Measurements from ENCODE around the gene ARHGAP15. TPM values are rescaled to one million over a fixed set of nuclear protein-coding genes. Genes with fewer than 3 reads are reported as not detected.

Gene ARHGAP15
- total RNA-seq, 1 donor from 2014 or later: 0.51 TPM

DNA sequence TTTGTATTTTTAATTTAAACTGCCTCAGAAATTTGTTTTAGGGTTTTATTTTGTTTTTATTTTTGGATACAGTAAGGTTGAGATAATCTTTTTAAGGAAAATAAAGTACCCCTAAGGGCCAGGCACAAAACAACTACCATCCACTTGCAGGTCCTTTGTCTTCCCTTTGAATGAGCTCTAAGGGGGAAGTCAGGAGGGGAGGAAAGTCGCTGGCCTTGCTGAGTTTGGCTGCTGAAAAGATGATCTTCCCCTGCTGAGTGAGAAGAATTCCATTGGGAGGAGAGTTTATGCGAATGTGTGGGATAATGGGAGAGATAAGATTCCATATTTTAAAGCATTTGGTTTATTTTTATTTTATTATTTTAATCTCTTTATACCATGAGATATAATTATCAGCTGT is 100.7 kb downstream of the ARHGAP15 start:
- no peaks in the 10 kb centered on the region for H3K27me3 Mint-ChIP-seq (ENCODE audit: low read depth)
- peaks cover 2% of the 10 kb centered on the region for H3K36me3 Mint-ChIP-seq
- peaks cover 2% of the 10 kb centered on the region for H3K4me1 Mint-ChIP-seq
- H3K27ac Mint-ChIP-seq: no peak overlapping the region
- peaks cover 32% of the 10 kb centered on the region for H3K9me3 Mint-ChIP-seq
- TF ChIP-seq, protein P1, sequence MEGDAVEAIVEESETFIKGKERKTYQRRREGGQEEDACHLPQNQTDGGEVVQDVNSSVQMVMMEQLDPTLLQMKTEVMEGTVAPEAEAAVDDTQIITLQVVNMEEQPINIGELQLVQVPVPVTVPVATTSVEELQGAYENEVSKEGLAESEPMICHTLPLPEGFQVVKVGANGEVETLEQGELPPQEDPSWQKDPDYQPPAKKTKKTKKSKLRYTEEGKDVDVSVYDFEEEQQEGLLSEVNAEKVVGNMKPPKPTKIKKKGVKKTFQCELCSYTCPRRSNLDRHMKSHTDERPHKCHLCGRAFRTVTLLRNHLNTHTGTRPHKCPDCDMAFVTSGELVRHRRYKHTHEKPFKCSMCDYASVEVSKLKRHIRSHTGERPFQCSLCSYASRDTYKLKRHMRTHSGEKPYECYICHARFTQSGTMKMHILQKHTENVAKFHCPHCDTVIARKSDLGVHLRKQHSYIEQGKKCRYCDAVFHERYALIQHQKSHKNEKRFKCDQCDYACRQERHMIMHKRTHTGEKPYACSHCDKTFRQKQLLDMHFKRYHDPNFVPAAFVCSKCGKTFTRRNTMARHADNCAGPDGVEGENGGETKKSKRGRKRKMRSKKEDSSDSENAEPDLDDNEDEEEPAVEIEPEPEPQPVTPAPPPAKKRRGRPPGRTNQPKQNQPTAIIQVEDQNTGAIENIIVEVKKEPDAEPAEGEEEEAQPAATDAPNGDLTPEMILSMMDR (IDR thresholded peaks at IDR 0.05; ENCODE audit: unreplicated experiment): no peak
- no peak overlapping the region for H3K4me3 Mint-ChIP-seq
- DNase-seq (ENCODE audit: low spot score in 2 of 2, unreplicated experiment in 2 of 2): no peak

DNA sequence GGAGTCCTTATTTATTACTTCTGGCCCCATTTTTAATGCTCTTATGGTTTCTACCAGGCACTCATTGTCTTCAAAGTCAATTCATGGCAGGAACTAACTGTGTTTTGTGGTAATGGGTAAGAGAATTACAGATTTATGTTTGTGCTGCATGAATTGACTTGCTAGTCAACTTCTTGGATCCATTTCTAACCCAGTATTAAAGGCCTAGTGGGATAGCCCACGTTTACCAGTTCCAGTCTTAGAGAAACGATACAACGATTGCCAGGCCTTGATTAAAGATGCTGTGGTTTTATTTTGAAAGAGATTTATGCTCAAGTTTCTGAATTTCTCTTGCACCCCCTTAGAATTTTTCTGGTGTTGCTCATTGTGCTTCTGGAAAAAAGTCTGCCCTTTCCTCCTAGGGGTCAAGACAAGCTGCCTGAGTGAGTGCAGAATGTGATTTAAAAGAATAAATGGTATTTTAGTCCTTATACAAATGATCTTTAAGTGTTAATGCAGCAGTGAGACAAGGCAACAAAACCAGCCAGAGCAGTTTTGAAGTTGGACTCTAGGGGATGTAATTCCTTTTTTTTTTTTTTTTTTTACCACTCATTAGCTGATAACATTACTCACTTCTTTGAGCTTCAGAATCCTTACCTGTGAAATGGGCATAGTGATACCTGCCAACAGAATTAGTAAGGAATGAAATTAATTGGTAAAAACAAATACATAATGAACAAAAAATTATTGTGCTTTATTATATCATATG is 101.5 kb downstream of the ARHGAP15 start:
- TF ChIP-seq, protein P1 (IDR thresholded peaks at IDR 0.05; ENCODE audit: unreplicated experiment): no peak
- no peak overlapping the region for H3K4me3 Mint-ChIP-seq
- DNase-seq (ENCODE audit: low spot score in 2 of 2, unreplicated experiment in 2 of 2): no peak
- H3K36me3 Mint-ChIP-seq: peaks cover 2% of the 10 kb centered on the region
- peaks cover 2% of the 10 kb centered on the region for H3K4me1 Mint-ChIP-seq
- H3K9me3 Mint-ChIP-seq: peaks cover 37% of the 10 kb centered on the region
- H3K27ac Mint-ChIP-seq: no peak overlapping the region
- H3K27me3 Mint-ChIP-seq (ENCODE audit: low read depth): no peaks in the 10 kb centered on the region

DNA sequence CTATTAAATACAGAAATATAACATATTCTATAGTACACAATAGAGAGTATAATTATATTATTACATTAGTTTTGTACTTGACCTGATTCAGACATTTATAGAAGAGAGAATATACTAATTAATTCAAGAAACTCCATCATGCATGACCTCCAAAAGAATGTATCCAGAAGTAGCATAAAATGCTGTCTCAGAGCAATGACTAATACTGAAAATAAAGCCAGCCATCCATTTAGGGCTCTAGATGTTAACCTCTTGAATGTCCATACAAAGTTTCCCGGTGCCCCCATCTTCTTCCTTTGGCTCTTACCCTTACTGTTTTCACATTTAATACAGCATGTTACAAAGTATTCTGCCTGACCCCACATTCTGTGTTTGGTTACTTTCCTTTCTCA is 102.0 kb downstream of the ARHGAP15 start:
- peaks cover 2% of the 10 kb centered on the region for H3K36me3 Mint-ChIP-seq
- DNase-seq (ENCODE audit: low spot score in 2 of 2, unreplicated experiment in 2 of 2): no peak
- TF ChIP-seq, protein P1 (IDR thresholded peaks at IDR 0.05; ENCODE audit: unreplicated experiment): no peak
- H3K27me3 Mint-ChIP-seq (ENCODE audit: low read depth): no peaks in the 10 kb centered on the region
- H3K9me3 Mint-ChIP-seq: peaks cover 37% of the 10 kb centered on the region
- H3K27ac Mint-ChIP-seq: no peak overlapping the region
- peaks cover 2% of the 10 kb centered on the region for H3K4me1 Mint-ChIP-seq
- no peak overlapping the region for H3K4me3 Mint-ChIP-seq

DNA sequence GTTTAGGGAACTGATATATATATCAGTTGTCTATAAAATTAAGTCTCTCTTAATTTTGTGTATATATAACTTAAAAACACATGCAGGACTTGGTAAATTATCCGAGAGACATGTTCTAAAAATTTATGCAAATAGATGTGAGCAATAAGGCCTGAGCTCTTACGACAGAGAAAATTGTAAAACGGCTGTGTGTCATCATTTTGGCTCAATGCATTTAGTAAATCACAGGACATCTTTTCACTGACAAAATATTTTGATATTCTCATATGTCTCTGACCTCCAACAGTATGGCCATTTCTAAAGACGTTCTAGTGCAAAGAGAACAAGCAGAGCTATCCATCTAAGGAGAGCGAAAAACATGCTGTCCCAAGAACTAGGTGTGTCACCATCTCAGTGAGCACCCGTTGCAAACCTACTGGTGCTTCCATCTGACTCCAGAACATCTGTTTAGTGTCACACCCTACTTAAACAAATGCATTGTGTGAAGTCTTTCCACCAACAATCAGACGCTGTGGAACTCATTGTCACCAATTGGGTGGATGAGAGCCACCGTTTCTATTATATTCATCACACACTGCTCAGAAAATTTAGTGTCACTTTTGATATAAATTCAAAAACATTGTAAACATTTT is 108.0 kb downstream of the ARHGAP15 start:
- Mint-ChIP-seq H3K27me3 (ENCODE audit: low read depth) (peaks cover 4% of the 10 kb centered on the region), H3K27ac (no peak overlapping the region)

DNA sequence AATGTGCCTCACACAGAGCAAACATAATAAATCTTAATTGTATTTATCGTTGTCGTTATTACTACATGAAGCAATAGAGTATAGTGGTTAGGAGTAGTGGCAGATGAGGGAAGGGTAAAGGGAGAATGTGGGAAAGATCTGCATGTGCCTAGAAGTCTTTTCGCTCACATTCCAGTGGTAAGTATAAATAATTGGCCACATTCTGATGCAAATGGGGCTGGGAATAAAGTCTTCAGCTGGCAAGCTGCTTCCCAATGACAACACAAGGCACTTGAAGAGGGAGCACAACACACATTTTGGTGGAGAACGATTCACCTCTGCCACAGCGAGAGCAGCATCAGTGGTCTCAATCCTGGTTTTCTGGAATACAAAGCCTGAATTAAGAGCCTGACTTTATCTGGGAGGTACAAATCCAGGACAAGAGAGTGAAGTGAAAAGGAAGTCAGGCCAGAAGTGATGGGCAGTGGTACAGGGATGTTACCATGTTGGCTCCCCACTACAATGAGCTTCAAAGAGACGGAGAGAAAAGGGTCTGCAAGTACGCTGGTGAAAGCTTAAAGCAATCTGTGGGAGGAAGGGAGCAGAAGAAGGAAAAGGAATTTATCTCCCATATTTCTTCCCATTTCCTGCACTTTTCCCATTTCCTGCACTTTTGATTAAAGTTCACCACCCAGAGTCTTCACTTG is 112.3 kb downstream of the ARHGAP15 start:
- TF ChIP-seq, protein P1 (IDR thresholded peaks at IDR 0.05; ENCODE audit: unreplicated experiment): no peak
- no peak for DNase-seq (ENCODE audit: low spot score in 2 of 2, unreplicated experiment in 2 of 2)
- no peak overlapping the region for H3K27ac Mint-ChIP-seq
- H3K27me3 Mint-ChIP-seq (ENCODE audit: low read depth): peaks cover 4% of the 10 kb centered on the region
- no peaks in the 10 kb centered on the region for H3K36me3 Mint-ChIP-seq
- no peaks in the 10 kb centered on the region for H3K4me1 Mint-ChIP-seq
- H3K4me3 Mint-ChIP-seq: no peak overlapping the region
- no peaks in the 10 kb centered on the region for H3K9me3 Mint-ChIP-seq

More for the DNA sequence above, 108.0 kb downstream of the ARHGAP15 start:
- H3K36me3 Mint-ChIP-seq: peaks cover 2% of the 10 kb centered on the region
- DNase-seq (ENCODE audit: low spot score in 2 of 2, unreplicated experiment in 2 of 2): no peak
- no peak overlapping the region for H3K4me3 Mint-ChIP-seq
- H3K9me3 Mint-ChIP-seq: peaks cover 28% of the 10 kb centered on the region
- no peaks in the 10 kb centered on the region for H3K4me1 Mint-ChIP-seq
- TF ChIP-seq, protein P1 (IDR thresholded peaks at IDR 0.05; ENCODE audit: unreplicated experiment): no peak

All from mesothelial cell of epicardium (in vitro differentiated cells).